ENCODE measurements around the gene PPP6R2.

The PPP6R2 gene

DNA sequence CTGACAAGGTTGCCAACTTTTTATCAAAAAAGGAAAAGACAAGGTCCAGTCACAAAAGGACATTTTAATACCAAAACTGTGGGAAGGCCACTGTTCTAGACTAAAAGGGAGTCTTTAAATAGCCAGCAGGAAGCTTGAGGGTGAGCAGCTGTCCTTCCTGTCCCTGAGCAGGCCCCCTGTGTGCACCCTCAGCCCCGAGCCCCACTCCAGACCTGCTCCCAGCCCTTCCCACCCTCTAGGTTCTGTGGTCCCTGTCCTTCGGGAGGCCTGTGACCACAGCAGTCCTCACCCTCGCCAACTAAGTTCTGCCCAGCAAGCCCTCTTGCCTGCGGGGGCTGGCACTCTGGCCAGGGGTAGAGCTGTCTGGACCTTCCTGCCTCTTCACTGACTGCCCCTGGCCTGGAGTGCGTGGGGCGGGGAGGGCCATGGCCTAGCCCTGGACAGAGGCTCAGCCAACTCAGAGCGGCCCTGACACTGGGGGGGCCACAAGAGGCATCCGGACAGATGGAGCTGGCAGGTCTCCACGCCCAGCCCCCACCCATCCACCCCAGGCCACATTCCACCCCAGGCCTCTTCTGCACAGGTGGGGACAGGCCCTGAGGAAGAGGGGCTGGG is 34.0 kb upstream of the PPP6R2 start:
- Histone ChIP-seq H3K36me3 (peaks cover 23% of the 10 kb centered on the region), H3K4me3 (ENCODE audit: low read depth, low read length) (no peak overlapping the region), H3K27me3 (ENCODE audit: insufficient read depth, low read depth, severe bottlenecking) (no peaks in the 10 kb centered on the region), H3K27ac (peak overlapping the region; percentile 74), H3K9me3 (ENCODE audit: severe bottlenecking) (no peaks in the 10 kb centered on the region)
- DNase-seq = peak; percentile 37
- TF ChIP-seq, protein P1, sequence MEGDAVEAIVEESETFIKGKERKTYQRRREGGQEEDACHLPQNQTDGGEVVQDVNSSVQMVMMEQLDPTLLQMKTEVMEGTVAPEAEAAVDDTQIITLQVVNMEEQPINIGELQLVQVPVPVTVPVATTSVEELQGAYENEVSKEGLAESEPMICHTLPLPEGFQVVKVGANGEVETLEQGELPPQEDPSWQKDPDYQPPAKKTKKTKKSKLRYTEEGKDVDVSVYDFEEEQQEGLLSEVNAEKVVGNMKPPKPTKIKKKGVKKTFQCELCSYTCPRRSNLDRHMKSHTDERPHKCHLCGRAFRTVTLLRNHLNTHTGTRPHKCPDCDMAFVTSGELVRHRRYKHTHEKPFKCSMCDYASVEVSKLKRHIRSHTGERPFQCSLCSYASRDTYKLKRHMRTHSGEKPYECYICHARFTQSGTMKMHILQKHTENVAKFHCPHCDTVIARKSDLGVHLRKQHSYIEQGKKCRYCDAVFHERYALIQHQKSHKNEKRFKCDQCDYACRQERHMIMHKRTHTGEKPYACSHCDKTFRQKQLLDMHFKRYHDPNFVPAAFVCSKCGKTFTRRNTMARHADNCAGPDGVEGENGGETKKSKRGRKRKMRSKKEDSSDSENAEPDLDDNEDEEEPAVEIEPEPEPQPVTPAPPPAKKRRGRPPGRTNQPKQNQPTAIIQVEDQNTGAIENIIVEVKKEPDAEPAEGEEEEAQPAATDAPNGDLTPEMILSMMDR (IDR thresholded peaks at IDR 0.05; ENCODE audit: low read depth, low read length) = no peak

DNA sequence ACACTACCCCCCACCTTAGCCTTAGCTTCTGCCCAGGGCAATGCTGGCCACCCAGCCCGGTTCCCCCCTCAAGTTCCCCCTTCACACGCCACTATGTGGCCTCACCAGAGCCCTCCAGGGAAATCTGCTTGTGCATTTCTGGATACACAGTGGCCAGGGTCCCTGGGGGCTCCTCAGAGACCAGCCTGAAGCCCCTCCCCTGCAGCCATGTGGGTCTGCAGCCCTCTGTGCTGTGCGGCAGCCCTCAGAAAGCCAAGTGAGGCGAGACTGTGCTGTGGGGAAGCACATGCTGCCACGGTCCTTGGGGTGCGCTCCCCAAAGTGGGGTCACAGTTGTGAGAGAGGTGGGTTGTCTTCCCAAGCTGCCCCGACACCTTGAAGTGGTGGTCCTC is 33.5 kb upstream of the PPP6R2 start:
- H3K27me3 ChIP-seq (ENCODE audit: insufficient read depth, low read depth, severe bottlenecking) = no peaks in the 10 kb centered on the region
- DNase-seq = no peak
- H3K9me3 ChIP-seq (ENCODE audit: severe bottlenecking) = no peaks in the 10 kb centered on the region
- TF ChIP-seq, protein P1 (IDR thresholded peaks at IDR 0.05; ENCODE audit: low read depth, low read length) = no peak
- peaks cover 21% of the 10 kb centered on the region for H3K36me3 ChIP-seq
- peak overlapping the region; percentile 74 for H3K27ac ChIP-seq
- no peak overlapping the region for H3K4me3 ChIP-seq (ENCODE audit: low read depth, low read length)

DNA sequence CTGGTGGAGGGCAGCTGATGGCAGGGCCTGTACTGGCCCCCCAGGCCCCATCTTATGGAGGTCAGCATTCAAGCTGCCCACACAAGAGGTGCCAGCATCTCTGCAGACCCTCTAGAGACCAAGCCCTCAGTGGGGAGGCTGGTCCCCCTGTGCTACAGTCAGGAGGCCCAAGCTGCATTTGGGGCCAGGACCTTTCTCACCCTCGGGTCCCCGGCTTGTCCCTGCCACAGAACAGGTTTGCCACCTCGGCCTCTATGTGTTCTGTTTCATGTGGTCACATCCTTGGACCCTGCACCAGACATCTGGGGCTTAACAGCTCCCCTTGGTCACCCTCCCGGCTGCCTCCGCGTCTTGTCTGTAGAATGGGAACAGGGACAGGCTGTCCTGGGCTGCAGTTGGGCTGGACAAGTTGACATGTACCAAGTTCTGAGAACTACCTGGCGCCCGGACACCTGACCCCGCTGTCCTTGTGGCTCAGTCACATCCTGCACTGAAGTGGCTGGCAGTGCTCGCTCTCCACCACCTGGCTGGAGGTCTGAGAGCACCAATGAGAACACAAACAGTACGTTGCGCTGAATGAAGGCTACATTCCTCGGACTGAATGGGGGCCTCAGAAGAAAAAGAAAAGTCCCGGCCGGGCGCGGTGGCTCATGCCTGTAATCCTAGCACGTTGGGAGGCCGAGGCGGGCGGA is 33.0 kb upstream of the PPP6R2 start:
- Histone ChIP-seq H3K4me3 (ENCODE audit: low read depth, low read length) (no peak overlapping the region), H3K36me3 (peaks cover 15% of the 10 kb centered on the region)
- no peak for DNase-seq

DNA sequence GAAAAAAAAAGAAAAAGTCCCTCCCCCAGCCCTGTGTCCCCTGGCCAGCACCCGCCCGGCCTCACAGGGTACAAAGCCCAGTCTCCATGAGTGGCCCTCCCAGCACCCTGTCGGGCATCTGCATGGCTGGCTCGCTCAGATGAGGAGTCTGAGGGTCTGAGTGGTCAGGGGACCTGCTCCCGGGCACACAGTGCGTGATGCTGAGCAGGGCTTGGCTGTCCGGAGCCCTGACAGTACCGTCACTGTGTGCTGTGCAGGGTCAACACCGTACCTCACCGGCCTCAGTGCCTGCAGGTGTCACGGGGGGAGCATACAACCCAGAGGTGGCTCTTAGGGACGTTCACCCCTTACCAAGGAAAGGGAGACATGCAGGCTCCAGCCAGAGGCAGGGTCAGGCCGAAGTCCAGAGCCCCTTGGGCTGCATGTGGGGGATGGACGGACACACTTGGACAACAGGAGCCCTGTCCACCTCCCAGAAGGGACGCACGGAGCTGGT is 32.1 kb upstream of the PPP6R2 start:
- no peak overlapping the region for H3K4me3 ChIP-seq (ENCODE audit: low read depth, low read length)
- no peak for DNase-seq
- no peaks in the 10 kb centered on the region for H3K9me3 ChIP-seq (ENCODE audit: severe bottlenecking)
- H3K27me3 ChIP-seq (ENCODE audit: insufficient read depth, low read depth, severe bottlenecking) = no peaks in the 10 kb centered on the region
- H3K36me3 ChIP-seq = peaks cover 8% of the 10 kb centered on the region
- TF ChIP-seq, protein P1 (IDR thresholded peaks at IDR 0.05; ENCODE audit: low read depth, low read length) = no peak
- H3K27ac ChIP-seq = no peak overlapping the region

More for the DNA sequence above, 33.0 kb upstream of the PPP6R2 start:
- Histone ChIP-seq H3K9me3 (ENCODE audit: severe bottlenecking) (no peaks in the 10 kb centered on the region), H3K27me3 (ENCODE audit: insufficient read depth, low read depth, severe bottlenecking) (no peaks in the 10 kb centered on the region), H3K27ac (peak overlapping the region; percentile 74; the same call in 1 of the 2 replicates)
- TF ChIP-seq, protein P1 (IDR thresholded peaks at IDR 0.05; ENCODE audit: low read depth, low read length) = no peak

DNA sequence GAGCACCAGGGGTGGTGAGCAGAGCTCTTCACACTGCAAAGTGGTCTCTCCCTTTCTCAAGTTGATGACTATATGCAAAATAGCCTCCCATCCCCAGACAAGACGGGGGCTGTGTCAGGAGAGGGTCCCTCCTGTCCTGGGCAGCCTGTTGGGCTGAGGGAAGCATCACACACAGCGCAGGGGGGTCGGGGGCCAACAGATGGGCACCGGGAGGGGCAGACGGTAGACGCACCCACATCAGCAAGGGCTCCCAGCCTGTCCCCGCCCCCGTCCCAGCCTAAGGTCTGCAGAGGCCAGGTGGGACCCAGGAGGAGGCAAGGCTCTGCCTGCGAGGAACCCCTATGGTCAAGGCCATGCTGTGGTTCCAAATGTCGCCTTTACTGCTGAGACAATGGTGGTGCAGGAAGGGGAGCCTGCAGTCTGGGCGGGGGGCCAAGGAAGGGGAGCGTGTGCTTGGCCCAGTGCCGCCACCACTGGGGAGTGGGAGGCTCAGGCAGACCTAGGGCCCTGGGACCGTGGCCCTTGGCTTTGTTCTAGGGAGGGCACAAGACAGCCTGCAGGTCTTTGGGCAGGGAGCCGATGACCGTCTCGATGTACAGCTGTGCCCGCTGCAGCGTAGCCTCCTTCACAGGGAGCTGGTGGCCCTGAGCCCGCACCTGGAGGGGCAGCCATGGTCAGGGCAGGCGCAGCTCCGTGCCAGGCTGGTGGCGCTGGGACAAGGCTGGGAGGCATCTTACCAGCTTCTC is 31.3 kb upstream of the PPP6R2 start:
- DNase-seq = no peak
- Histone ChIP-seq H3K27ac (no peak overlapping the region), H3K9me3 (ENCODE audit: severe bottlenecking) (no peaks in the 10 kb centered on the region)

More for the DNA sequence above, 31.3 kb upstream of the PPP6R2 start:
- TF ChIP-seq, protein P1 (IDR thresholded peaks at IDR 0.05; ENCODE audit: low read depth, low read length) = no peak
- Histone ChIP-seq H3K36me3 (peaks cover 3% of the 10 kb centered on the region), H3K27me3 (ENCODE audit: insufficient read depth, low read depth, severe bottlenecking) (no peaks in the 10 kb centered on the region), H3K4me3 (ENCODE audit: low read depth, low read length) (no peak overlapping the region)

Data from WERI-Rb-1 (cell line).